Limb (tissue), 2 donors: ENCODE results near the gene ARHGAP21.
"Not testable (repeated sequence)": the region's sequence is repeated elsewhere in the genome, so short reads cannot be mapped to it uniquely, and the experiment has no call there.

Experiments
- DNase-seq, 2 donors: peaks; one replicate each; pipeline ENCODE4 v3.0.0-alpha.2; 2016; ENCODE audit errors: extremely low spot score in 2 of 2

The ARHGAP21 gene

DNA sequence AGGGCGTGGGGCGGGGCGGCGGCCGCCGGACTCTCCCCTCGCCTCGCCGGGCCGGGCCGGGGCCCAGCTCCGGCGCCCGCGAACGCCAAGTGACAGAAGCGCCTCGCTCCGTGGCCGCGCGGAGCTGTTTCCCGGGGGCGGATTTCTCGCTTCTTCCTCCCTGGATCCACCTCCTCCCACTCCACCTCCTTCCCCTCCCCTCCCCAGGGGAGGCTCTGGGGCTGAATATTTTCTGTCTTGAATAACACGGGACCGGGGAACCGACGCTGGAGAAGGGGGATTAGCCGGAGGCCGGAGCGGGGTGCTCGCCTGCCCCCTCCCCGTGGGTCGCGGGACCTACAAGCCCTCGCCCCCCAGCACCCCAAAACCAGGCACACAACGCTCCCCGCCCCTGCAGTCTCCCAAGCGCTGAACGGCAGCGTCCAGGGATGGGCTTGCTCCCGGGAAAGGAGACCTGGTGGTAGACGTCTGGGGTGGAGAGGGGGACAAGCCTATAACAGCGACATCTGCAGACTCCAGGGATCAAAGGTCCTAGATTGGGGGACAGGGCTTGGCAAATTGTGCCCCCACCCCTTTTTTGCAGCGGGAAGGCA lies at the start of gene ARHGAP21:
Gene ARHGAP21, minus strand, starts transcription at position 100 of the 593 bp plus-strand sequence. CDS start 1,988 bp downstream, outside the sequence.
- DNase-seq: peak; percentile 62 to 87

DNA sequence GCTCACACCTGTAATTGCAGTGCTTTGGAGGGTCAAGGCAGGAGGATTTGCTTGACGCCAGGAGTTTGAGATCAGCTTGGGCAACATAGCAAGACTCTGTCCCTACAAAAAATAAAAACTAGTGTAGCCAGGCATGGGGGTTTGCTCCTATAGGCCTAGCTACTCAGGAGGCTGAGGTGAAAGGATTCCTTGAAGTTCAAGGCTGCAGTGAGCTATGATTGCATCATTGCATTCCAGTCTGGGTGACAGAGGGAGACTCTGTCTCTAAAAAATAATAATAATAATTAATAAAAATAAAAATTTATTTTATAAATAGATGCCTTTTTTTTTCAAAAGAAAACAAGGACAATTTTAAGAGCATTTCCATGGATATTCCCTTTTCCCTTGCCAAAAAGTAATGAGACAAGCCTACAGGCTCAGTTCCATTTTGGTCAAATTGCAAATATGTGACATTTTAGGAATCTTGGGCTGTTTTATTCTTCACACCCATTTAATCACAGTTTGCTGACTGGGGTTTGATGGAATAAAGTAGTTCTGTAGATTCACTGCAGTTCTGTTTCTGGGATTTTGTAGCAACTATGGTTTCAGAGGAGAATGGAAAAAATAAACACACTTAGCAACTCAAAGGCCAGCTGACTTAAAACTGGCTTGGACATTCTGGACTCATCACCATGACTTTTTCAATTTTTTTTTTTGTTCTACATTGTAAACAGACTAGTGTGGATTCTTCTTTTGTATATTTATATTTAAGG lies 48.4 kb upstream of the ARHGAP21 start:
- DNase-seq: no peak

DNA sequence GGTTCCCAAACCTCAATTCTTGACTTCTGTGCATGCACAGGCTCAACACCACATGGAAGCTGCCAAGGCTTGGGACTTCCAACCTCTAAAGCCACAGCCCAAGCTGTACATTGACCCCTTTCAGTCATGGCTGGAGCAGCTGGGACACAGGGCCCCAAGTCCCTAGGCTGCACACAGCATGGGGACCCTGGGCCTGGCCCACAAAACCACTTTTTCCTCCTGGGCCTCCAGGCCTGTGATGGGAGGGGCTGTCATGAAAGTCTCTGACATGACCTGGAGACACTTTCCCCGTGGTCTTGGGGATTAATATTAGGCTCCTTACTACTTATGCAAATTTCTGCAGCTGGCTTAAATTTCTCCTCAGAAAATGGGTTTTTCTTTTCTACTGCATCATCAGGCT lies 41.3 kb upstream of the ARHGAP21 start:
- not testable (repeated sequence) for DNase-seq

DNA sequence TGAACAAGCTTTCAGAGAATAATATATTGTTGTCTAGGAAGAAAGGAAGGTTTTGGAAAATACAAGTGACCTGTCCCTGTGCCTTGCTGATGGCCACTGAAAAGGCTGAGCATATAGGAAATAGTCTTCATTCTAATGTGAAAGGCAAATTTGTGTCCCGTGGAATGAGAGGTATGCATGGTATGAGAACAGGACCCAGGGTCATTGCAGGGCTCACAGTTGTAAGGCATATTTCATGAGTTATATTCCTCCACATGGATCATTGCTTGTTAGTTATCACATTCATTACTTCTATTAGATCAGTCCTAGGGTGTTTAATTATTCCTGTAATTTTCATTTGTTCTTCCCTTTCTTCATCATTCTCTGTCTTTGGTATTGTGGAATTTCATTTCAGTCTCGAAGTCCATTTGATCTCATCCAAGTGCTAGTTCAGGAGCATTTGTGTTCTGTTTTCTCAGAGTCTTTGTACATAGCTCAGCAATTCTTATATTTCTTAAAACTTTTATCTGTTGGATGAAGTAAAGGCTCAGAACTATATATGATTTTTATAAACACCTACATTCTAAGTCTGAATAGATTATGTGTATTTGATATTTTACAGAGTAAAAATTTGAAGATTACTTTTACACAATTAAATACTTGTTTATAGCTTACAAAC lies 39.4 kb upstream of the ARHGAP21 start:
- DNase-seq: peak in 1 of 2 donors; percentile 27

DNA sequence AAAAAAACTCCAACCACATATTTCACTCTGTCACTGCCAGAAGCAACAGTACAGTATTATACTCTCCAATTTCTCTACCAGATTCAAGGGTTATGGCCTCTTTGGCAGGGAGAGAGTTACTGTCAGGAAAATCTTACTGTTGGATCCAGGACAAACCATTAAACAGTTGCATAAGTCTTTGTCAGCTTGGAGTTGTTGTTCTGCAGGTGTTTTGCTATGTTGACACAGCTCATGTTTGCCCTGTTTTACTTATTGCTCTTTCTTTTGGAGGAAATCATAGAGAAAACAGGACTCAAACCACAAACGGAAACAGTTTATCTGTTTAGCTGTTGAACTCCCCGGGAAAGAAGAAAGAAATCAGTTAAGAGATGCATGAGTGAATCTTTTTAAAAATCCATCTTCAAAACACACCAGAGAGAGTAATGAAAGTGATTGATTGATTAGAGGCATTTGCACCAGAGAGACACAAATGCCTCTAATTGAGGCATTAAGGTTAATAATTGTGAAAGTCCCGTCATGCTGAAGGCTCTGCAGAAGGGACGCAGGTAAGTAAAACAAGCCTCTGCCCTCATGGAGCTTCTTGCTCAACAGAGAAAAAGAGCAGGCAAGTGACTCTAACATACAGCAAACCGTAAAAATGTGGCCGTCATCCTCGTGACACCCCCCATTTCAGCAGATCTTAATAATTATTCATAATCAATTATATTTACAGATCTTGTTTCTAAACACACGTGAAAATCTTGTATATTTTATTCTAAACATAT lies 38.7 kb upstream of the ARHGAP21 start:
- DNase-seq: no peak

DNA sequence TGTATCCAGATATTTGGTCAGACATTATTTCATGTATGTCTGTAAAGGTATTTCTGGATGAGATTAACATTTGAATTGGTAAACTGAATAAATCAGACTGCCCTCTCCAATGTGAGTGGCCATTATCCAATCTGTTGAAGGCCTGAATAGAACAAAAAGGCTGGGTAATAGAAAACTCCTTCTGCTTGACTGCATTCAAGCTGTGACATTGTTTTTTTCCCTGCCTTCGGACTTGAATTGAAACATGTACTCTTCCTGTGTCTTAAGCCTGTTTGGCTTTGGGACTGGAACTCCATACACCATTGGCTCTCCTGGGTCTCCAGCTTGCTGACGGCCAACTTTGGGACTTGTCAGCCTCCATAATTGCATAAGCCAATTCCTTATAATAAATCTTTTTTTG lies 36.0 kb upstream of the ARHGAP21 start:
- no peak for DNase-seq

DNA sequence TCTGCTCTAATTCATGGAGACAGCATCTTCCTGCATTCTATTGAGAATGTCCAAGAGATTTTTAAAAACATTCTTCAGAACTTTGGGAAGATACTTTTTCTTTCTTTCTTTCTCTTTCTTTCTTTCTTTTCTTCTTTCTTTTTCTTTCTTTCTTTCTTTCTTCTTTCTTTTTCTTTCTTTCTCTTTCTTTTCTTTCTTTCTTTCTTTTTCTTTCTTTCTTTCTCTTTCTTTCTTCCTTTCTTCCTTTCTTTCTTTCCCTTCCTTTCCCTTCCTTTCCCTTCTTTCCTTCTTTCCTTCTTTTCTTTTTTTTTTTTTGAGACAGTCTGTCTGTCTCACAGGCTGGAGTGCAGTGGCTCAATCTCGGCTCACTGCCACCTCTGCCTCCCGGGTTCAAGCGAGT lies 34.6 kb upstream of the ARHGAP21 start:
- DNase-seq: not testable (repeated sequence)

DNA sequence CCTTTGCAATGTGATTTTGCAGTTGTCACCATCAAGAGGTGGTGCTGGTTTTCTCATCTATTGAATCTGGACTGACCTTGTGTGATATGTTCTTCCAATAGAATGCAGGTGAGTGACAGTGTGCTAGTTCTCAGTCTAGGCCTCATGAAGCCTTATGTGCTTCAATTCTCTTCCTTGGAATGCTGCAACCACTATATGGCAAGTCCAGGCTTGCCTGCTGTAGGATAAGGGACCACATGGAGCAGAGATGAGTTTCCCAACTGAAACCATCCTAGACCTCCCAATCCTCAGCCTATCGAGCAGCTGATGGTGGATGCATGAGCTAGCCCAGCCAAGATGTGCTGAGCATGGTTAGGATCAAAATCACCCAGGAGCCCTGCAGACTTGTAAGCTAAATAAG lies 32.6 kb upstream of the ARHGAP21 start:
- no peak for DNase-seq

DNA sequence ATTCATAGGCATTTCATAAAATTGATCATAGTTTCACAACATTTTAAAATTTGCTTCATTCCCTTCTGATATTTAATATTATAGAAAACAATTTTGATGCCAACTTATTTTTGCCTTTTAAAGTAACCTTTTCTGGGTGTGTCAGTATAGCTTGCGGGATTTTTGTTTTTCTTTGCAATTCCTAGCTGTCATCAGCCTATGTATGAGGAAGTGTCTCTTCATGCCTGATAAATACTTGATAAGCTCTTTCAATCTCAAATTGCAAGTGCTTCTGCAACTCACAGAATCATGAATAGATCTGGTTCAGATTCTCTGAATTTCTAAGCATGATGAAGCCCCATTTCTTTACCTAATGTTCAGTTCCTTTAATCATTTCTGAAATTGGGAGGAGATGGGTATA lies 28.0 kb upstream of the ARHGAP21 start:
- DNase-seq: no peak

DNA sequence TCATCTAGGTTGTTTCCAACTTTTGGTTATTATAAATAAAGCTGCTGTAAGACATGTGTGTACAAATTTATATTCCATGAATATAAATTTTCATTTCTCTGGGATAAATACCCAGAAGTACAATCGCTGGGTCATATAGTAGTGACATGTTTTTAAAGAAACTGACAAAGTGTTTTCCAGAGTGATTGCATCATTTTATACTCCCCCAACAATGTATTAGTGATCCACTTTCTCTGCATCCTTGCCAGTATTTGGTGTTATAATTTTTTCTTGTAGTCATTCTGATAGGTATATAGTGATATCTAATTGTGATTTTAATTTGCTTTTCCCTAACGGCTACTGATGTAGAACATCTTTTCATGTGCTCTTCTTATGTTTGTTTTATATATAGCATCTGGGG lies 27.0 kb upstream of the ARHGAP21 start:
- DNase-seq: no peak

DNA sequence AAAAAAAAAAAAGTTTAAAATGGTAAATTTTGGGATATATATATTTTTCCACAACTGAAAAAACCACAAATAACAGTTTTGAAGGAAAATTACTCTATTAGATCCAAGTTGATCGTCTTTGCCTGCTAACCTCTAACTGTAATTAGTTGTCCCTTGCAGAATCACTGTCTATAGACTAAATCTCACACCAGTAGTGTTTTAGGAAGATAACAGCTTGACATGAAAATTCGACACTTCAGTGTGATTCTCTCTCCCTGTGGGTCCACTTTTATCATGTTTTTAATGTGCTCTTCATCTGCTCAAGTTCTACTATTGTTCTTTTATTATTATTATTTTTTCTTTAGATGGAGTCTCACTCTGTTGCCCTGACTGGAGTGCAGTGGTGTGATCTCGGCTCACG lies 24.5 kb upstream of the ARHGAP21 start:
- DNase-seq: no peak

DNA sequence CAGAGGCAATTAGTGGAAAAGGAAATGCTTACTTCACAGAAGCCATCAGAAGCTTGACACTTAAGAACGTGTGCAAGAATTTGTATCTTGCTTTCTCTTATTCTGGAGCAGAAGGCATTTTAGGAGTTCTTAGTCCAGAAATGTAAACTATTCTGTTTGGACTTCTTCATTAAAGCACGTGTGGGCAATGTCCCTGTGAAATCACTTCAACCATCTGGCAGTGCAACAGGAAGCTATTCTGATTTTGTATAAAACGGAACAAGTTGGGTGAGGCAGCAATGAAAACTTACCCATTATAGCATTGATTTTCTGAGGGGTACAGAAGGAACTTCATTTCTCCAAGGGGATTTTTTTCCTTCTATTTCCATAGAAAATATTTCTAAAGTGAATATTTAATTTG lies 21.3 kb upstream of the ARHGAP21 start:
- DNase-seq: no peak

DNA sequence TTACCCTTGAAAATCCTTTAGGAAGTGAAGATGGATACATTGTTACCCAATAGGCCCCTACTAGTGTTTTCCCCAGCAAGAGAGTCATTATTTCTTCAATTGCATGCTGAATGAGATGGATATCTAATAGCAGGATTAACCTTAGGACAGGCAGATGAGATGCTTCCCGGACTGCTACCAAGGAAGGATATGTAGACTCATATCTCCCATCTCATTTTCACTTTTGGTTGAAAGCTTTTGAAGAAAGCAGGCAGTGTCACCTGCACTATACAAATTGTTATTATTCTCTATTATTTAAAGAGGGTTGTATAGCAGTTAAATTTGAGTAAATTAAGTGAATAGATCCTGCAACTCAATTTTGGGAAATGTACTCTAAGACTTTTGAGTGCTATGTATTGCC lies 17.0 kb upstream of the ARHGAP21 start:
- no peak for DNase-seq

DNA sequence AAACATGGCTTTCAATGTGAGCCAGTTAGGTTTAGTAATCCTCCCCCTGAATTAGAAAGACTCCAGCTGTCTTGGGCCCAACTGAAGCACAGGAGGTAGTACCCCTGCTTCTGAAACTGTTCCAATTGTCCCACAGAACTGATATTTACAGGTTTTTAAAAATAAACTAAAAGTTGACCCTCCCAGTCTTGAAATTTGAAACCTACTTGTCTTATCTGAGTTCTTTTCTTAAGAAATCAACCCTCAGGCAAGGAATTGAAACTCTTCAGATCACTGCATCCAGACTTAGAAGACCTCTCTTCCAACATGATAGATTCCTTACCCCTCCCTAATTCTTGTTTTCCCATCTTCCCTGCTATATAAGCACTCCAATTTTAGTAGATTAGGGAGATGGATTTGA lies 13.3 kb upstream of the ARHGAP21 start:
- DNase-seq: no peak

DNA sequence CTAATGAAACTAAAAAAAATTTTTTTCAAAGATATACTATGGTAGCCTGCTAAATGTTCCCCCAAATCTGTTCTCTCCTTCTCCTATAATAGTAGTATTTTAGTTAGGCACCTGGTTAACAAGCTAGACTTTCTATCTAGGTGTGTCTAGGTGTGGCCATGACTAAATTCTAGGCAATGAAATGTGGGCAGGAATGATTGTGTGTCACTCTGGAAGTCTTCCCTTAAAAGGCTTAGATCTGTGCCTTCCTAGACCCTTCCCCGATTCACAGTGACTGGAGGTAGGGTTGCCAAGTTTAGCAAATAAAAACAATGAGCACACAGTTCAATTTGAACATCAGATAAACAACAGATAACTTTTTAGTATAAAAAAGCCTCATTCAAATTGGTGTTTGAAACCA lies 8.3 kb upstream of the ARHGAP21 start:
- DNase-seq: no peak

DNA sequence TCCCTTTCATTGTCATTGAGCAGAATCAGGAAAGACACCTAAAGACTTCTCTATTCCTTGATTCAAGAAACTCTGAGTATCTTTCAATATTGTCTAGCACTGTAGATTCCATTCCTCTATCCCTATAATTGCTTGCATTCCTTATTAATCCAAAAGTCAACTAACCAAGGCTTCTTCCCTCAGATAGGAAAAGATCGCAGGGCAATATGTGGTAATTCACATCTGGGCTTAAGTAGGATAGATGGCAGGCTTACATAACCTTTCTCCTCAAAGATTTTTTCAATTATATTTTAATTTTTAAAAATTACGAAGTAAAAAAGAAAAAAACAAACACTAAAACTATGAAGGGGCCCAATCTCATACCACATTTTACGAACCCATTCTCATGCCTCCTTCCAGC lies 7.1 kb upstream of the ARHGAP21 start:
- DNase-seq: no peak

DNA sequence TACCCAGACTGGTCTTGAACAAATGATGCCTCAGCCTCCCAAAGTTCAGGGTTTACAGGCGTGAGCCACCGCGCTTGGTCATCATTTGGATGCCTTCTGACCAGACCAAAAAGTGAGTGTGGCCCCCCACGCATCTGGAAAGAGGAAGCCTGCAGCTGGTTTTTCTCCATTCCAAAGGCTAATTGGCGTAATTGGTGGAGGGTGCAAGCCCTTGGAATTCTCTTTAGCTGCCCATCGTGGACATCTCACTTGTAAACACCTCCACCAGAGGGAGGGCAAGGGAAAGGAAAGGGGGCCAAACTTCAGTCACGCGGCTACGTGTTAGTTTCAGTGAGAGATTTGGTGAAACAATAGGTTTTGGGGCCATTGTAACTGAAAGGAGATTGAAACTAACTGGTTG lies 4.1 kb upstream of the ARHGAP21 start:
- no peak for DNase-seq

DNA sequence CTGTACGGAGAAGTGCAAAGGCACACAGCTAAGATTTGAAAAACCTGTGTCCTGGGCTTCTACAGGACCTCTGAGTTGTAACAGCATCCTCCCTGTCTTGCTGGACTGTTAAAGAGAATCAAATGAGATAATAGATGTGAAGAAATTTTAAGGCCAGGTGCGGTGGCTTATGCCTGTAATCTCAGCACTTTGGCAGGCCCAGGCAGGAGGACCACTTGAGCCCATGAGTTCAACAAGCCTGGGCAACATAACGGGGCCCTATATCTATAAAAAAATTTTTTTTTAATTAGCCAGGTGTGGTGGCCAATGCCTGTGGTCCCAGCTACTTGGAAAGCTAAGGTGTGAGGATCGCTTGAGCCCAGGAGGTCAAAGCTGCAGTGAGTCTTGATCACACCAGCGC lies 2.9 kb upstream of the ARHGAP21 start:
- no peak for DNase-seq

DNA sequence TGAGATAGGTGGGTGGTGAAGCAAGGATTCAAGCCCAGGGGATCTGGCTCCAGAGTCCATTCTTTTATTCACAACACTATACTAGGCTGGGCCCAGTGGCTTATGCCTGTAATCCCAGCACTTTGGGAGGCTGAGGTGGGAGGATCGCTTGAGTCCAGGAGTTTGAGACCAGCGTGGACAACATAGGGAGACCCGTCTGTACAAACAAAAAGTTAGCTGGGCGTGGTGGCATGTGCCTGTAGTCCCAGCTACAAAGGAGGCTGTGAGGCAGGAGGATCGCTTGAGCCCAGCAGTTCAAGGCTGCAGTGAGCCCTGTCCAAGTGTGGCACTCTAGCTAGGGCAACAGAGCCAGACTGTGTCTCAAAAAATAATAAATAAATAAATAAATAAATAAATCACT lies 2.3 kb upstream of the ARHGAP21 start:
- not testable (repeated sequence) for DNase-seq

DNA sequence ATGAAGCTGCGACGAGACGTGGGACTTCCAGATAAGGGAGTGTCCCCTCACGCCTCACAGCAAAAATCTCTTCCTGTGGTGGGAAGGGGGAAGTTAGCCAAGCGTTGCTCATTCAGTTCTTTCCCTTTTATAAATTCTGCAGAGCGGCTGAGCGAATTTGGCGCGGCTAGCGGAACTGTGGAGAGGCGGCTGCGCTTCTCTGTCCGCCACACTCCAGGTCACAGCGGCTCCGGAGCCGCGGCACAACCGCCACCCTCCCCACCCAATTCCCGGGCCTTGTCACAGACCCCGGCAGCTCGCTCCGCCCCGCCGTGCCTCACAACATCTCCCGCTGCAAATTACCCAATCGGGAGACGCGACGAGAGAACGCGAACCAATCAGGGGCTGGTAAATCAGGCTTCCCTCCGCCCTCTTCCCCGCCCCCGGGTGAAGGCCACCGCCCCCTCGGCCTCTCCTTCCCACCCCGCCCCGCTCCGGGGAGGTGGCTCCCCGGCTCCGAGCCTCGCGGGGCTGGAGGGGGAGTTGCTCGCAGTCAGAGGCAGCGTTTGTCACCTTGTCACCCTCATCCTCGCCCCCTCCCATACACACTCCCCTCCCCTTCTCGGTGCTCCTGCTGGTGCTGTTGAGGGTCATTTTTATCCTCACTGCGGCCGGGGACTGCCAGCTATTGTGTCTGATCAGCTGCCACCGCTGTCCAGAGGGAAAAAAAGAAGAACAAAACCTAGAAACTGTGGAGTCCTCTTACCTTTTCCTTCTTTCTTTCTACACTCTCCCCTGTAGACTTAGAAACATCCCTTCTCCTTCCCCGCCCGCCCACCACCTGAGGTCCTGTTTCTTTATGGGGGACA lies 918 bp upstream of the ARHGAP21 start:
- peak; percentile 95 to 98 for DNase-seq

DNA sequence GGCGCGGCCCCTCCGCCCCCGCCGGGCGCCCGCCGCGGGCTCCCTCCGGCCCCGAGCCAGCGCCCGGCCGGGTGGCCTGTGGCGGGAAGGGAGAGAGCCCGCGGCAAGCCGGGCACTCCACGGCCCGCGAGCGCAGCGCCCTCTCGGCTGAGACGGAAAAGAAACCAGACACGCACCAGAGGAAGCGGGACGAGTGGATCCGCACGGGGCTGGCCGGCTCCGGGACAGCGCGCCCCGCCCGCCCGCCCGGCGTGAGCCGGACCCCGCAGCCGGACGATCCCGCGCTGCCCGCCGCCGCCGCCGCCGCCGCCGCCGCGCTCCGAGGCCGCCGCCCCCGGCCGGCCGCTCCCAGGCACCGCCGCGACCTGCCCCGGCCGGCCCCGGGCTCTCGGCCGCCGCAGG lies 300 bp downstream of the ARHGAP21 start:
- no peak for DNase-seq
